C4-2B (cell line): Measurements from ENCODE around the gene CTTN.

ENCODE experiments used
- CTCF ChIP-seq: fragments of 450-650 bp; conservative IDR thresholded peaks from 2 replicates; pipeline ENCODE4 v1.5.1; 2017; ENCODE audit warnings: mild to moderate bottlenecking
- ZFX ChIP-seq: fragments of 450-650 bp; IDR thresholded peaks from 2 replicates; pipeline ENCODE4 v1.6.1; 2017

- TF ChIP-seq CTCF (no peak), ZFX (no peak)
These were observed 37.0 kb downstream of the CTTN start for GRCh38 chr11:70435361-70435760.
